NT2/D1 (cell line): Measurements from ENCODE around the gene ERC2.

Source experiments
- DNase-seq: peaks from one replicate; pipeline ENCODE4 v3.0.0-alpha.2; 2011; ENCODE audit warnings: low read depth, low spot score
- H3K27me3 ChIP-seq: 2 replicates; pipeline ENCODE4 v1.6.0; 2011; ENCODE audit warnings: mild to moderate bottlenecking; ENCODE audit not compliant: insufficient read length, insufficient read depth
- H3K36me3 ChIP-seq: 2 replicates; pipeline ENCODE4 v1.6.1; 2011; ENCODE audit warnings: mild to moderate bottlenecking, low read length, mixed read lengths; ENCODE audit not compliant: insufficient read depth, insufficient read length
- H3K4me1 ChIP-seq: 2 replicates; pipeline ENCODE4 v1.5.1; 2011; ENCODE audit not compliant: insufficient read depth, insufficient read length
- H3K4me3 ChIP-seq: 2 replicates; pipeline ENCODE4 v1.5.1; 2011; ENCODE audit warnings: low read depth; ENCODE audit not compliant: insufficient read length
- H3K9ac ChIP-seq: 2 replicates; pipeline ENCODE4 v1.6.0; 2011; ENCODE audit warnings: low read depth; ENCODE audit not compliant: insufficient read length
- H3K9me3 ChIP-seq: 2 replicates; pipeline ENCODE4 v1.5.1; 2011; ENCODE audit warnings: mild to moderate bottlenecking, low read length; ENCODE audit not compliant: insufficient read depth
- SUZ12 ChIP-seq: IDR thresholded peaks from 2 replicates; pipeline ENCODE4 v1.6.1; 2011; ENCODE audit not compliant: insufficient read length, insufficient read depth; ENCODE audit errors: extremely low read depth
- YY1 ChIP-seq: IDR thresholded peaks from 2 replicates; pipeline ENCODE4 v1.6.1; 2011; ENCODE audit not compliant: insufficient read length, insufficient read depth
- ZNF274 ChIP-seq: IDR thresholded peaks from 2 replicates; pipeline ENCODE4 v1.6.1; 2011; ENCODE audit warnings: mild to moderate bottlenecking, low read depth, low read length

The ERC2 gene

DNA sequence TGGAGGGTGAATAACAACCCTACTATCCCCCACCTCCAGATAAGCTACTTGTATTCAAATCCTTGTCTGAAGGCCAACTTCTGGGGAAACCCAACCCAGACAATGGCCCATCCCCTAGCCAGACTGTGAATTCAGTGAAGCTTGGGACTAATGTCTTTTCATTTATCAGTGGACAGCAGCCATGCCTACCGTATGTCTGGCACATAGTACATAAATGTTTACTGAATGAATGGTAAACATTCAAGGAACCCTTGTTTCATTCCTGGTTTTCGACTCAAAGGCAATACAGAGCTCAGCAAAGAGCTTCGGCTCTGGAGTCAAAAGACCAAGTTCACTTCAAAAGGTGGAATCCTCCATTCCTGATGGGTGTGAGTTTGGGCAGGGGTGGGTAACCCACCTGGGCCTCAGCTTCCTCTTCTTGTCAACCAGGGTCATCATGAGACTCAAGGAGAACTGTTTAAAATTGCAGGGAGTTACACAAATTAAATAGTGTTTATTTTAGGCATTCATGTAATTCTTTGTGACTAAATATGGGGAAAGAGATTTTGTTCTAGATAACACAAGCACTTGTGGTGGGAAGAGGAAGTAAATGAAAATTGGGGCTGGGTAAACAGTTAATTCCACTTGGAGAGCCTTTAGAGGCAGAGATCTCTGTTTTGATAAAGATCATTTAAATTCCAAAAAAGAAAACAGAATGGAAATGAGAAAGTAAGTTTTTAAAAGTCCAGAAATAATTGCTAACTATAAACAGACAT lies 677.5 kb downstream of the ERC2 start:
- no peak for DNase-seq
- Histone ChIP-seq H3K4me3 (no peak overlapping the region), H3K27me3 (no peaks in the 10 kb centered on the region), H3K9me3 (no peaks in the 10 kb centered on the region), H3K36me3 (no peaks in the 10 kb centered on the region), H3K9ac (no peak overlapping the region), H3K4me1 (no peaks in the 10 kb centered on the region)
- no peak for TF ChIP-seq SUZ12
- TF ChIP-seq YY1: no peak
- no peak for TF ChIP-seq ZNF274

DNA sequence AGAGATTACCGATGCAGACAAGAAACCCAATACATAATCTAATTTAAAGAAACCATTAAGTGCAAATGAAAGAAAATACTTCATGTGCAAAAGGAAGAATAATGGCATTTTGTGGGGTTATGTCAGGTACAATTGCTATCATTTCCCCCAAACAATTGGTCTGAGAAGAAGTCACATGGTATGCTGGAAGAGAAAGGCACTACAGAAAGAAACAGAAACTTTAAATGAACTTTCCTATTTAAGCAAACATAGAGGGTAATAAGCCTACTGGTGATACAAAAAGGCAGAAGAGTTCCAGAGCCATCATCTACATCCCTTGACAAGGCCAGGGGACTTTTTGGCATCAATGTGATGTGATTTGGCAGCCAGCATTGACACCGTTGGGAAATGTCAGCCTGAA lies 678.8 kb downstream of the ERC2 start:
- Histone ChIP-seq H3K27me3 (no peaks in the 10 kb centered on the region), H3K4me1 (no peaks in the 10 kb centered on the region), H3K4me3 (no peak overlapping the region), H3K36me3 (no peaks in the 10 kb centered on the region), H3K9me3 (no peaks in the 10 kb centered on the region), H3K9ac (no peak overlapping the region)
- DNase-seq: no peak
- no peak for TF ChIP-seq ZNF274

DNA sequence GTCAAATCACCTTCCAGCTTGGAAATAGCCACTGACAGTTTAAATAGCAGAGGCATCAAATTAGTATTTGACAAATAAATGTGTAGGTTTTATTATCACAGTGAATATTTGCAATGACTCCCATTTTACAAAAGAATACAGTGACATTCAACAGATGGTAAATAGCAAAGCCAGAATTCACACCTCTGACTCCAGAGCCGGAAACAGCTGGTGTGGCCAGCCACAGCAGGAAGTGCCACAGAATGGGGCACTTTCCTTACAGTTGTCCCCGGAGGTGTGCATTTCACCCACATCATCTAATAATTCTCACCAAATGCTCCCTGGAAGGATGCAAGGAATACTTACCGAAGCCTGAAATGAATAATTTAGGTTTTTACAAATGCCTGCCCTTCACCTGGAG lies 685.5 kb downstream of the ERC2 start:
- Histone ChIP-seq H3K4me3 (no peak overlapping the region), H3K9ac (no peak overlapping the region), H3K4me1 (no peaks in the 10 kb centered on the region), H3K36me3 (no peaks in the 10 kb centered on the region), H3K9me3 (no peaks in the 10 kb centered on the region), H3K27me3 (no peaks in the 10 kb centered on the region)
- TF ChIP-seq ZNF274: no peak
- no peak for TF ChIP-seq SUZ12
- TF ChIP-seq YY1: no peak
- DNase-seq: no peak

DNA sequence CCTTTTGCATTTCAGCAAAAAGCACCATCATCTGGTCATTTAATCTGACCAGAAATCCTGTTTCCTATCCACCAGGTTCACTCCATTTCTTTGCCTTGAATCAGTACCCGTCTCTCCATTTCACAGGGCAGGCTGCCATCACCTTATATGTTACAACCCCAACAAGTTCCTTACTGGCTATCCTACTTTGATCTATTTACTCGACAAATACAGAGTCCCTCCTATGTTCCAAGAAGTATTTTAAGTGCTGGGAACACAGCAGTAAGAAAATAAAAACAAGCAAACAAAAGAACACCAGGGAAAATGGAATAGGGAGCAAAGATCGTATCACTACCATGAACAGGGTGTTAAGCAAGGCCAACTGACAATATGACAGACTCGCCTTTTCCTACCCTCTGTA lies 685.9 kb downstream of the ERC2 start:
- TF ChIP-seq ZNF274: no peak
- no peak for TF ChIP-seq SUZ12
- TF ChIP-seq YY1: no peak

DNA sequence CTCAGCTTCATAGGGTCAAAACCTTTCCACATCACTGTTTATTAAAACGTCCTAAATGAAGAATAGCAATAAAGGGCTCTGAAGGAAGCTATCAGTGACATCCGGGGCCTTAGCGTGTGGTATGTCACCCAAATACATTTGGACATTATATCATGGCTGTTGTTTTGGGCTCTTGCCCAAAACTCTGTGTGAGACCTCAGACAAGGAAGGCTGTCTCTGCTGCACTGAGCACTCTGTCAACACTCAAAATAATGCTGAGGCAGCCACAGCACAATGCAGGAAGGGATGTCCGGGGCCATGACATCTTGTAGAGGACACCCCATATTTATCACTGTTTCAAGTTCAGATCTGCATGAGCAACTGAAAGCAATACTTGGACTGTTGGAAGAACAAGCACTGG lies 687.4 kb downstream of the ERC2 start:
- H3K27me3 ChIP-seq: no peaks in the 10 kb centered on the region
- H3K9me3 ChIP-seq: no peaks in the 10 kb centered on the region
- no peaks in the 10 kb centered on the region for H3K36me3 ChIP-seq
- no peak for TF ChIP-seq YY1
- no peak for TF ChIP-seq ZNF274
- no peak for TF ChIP-seq SUZ12
- H3K4me3 ChIP-seq: no peak overlapping the region
- H3K9ac ChIP-seq: no peak overlapping the region
- no peaks in the 10 kb centered on the region for H3K4me1 ChIP-seq
- DNase-seq: no peak

More for the DNA sequence above, 685.9 kb downstream of the ERC2 start:
- Histone ChIP-seq H3K9ac (no peak overlapping the region), H3K27me3 (no peaks in the 10 kb centered on the region), H3K36me3 (no peaks in the 10 kb centered on the region), H3K4me3 (no peak overlapping the region), H3K9me3 (no peaks in the 10 kb centered on the region), H3K4me1 (no peaks in the 10 kb centered on the region)
- no peak for DNase-seq

DNA sequence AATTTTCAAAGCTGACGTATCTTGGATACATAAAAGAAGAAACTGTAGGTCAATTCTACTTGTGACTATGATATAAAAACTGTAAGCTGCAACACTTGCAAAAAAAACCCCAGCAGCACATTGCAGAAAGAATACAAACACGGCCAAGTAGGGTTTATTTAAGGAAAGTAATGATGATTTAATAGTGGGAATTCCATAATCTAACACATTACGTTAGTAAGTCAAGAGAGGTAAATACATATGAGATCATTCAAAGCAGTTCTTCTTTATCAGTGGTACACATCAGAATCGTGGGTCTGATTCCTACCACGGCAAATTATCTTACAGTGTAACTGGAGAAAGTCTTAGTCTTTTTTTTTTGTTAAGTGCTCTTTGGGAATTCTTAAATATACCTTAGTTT lies 688.7 kb downstream of the ERC2 start:
- no peaks in the 10 kb centered on the region for H3K36me3 ChIP-seq
- DNase-seq: no peak
- H3K9me3 ChIP-seq: no peaks in the 10 kb centered on the region
- H3K4me3 ChIP-seq: no peak overlapping the region
- H3K9ac ChIP-seq: no peak overlapping the region
- no peaks in the 10 kb centered on the region for H3K27me3 ChIP-seq
- H3K4me1 ChIP-seq: peaks cover 2% of the 10 kb centered on the region
- no peak for TF ChIP-seq SUZ12
- TF ChIP-seq YY1: no peak

DNA sequence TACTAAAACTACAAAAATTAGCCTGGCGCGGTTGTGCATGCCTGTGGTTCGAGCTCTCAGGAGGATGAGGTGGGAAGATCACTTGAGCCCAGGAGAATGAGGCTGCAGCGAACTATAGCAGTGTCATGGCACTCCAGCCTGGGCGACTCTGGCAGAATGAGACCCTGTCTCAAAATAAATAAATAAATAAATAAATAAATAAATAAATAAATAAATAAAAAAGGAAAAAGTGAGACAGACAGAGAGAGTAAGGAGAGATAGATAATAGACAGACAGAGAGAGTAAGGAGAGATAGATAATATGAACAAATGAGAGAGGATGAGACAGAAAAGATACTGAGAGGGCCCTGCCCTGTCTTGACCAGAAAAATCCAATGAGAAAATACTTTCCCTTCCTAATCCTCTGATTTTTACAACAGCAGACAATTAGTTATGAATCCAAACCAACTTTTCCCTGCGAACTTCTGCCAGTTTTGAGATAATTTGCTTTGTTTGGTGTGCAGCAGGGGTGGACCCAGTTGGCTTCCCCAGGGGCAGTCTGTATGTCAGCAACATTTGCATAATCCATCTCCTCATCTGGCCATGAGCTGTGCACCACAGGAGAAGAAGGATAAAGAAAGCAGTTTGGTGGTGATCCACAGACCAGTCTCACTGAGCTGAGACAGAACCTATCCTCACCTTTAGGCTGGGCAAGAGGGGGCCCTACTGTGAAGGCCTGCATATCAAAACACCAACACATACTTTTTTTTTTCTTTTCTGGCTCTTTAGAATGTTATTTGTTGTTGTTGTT lies 692.7 kb downstream of the ERC2 start:
- no peaks in the 10 kb centered on the region for H3K27me3 ChIP-seq
- H3K36me3 ChIP-seq: no peaks in the 10 kb centered on the region
- DNase-seq: no peak
- H3K4me1 ChIP-seq: peaks cover 2% of the 10 kb centered on the region
- no peaks in the 10 kb centered on the region for H3K9me3 ChIP-seq
- no peak overlapping the region for H3K4me3 ChIP-seq
- no peak for TF ChIP-seq SUZ12
- H3K9ac ChIP-seq: no peak overlapping the region
